Putamen (tissue), 1 donor: ENCODE data around the gene NMRAL1.

Experiments
- DNase-seq: peaks from one replicate; pipeline ENCODE4 v3.0.0-alpha.2; 2016; ENCODE audit warnings: low spot score

NMRAL1 gene

DNA sequence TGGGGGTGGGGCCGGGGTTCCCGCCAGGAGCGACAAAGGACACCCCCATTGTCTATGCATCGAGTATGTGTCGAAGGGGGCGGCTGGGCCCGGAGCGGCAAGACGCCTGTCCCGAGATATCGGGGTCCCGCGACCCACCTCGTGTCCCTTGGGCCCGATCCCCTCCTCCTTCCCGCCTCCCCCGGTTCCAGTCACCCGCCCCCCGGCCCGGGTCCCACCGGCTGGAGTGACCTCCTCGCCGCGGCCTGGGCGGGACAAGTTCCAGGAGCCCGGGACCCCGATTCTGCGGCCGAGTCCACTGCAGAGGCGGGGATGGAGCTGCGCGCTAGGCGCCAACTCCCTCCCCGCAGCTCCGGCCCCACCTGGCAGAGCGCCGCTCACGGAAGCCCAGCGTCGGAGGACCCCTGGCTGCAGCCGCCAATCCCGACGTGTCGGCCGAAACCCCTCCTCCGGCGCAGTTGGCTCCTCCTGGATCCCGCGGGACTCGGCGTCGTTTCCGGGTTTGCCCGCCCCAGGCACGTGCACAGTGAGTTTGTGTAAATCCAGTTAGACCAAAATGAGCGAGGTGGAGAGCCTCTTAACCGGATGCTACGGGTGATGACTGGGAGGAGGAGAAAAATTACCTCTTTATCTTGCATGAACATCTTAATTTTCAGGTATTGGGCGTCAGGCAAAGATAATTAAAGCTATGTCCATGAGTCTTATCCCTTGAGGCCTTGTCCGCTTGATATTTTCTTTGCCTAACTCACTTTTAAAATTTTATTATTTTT, at the start of gene NMRAL1:
Gene NMRAL1, minus strand, starts transcription at position 434 of the 770 bp plus-strand sequence. CDS start 493 bp downstream, outside the sequence.
- peak; percentile 75 for DNase-seq

DNA sequence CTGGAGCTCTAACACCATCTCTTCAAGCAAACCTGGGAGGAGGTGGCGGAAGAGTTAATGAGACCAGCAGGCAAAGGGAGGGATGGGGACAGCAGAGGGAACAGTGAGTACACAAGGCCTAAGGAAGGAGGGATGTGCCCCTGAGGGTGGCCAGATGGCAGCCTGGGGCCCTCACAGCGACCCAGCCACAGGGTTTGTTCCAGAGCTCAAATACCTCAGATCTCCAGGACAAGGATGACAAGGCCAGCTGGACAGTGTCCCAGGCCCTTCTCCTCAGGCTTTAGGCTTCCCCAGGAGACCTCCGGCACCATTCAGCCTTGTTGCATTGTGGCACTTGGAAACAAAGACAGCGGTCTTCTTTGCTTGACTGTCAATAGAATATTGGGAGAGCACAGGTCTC, 49.3 kb upstream of the NMRAL1 start:
- DNase-seq = no peak

DNA sequence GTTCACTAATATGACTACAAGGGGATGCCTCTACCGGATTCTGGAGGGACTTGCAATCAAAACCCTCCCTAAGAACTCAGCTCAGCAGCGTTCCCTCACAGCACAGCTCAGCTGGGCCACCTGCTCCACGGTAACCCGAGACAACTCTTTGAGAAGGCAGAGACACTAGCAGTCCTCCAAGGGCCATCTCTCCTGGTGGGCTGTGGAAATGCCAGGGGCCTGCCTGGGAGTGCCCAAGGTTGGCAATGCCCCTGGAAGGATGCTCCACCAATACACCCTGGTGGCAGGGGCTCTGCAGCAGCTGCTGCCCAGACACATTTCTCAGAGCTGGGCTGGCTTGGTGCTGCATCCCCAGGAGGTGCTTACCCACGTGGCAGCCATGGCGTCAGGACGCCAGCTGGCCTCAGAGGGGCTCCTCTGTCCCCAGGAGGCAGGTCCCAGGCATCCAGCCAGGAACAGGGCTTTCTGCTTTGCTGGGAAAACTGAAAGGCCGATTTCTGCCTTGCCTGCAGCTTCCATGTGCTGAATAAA, 47.7 kb upstream of the NMRAL1 start:
- DNase-seq = peak; percentile 79

DNA sequence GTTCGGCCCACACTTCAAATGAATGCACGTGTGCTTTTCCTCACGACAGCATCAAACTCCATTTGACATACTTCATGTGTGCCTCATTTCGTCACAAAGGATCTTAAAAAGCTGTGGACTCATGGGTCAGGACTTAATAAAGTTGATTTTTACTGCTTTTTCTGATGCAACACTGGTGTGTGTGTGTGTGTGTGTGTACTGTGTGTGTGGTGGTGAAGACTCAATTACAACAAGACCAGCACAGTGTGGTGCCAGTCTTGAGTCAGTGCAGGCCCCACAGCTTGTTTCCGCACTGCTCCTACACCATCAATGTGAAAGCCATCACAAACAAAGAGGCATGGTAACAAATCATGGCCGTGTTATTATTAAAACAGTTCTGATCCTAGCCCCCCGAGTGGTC, 46.5 kb upstream of the NMRAL1 start:
- no peak for DNase-seq

DNA sequence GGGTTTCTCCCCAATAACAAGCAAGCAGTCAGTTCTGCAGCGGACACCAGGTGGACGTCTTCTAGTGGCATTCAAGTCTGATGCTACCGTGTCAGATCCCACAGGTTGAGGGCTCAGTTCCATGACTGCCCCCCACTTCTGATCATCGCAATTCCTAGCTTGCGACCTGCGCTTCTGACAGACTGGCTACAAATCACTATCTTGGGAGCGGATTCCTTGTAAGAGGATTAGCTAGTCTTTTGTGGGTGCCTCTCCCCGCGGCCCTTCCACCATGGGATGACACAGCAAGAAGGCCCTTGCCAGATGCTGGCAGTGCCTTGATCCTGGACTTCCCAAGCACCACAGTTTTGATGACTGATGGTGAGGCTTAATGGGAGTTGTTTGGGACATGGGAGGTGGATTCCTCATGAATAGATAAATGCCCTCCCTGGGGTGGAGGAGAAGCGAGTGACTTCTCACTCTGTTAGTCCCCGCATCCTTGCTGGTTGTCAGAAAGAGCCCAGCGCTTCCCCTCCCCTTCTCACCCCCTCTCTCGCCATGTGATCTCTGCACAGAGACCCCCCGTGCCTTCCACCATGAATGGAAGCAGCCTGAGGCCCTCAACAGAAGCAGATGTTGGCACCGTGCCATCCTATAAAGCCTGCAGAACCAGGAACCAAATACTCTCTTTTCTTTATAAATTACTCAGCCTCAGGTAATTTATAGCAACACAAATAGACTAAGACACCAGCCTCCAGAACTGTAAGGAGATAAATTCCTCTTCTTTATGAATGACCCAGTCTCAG, 45.0 kb upstream of the NMRAL1 start:
- DNase-seq = no peak

GRCh38 chr16:4517812-4518680, 43.6 kb upstream of the NMRAL1 start:
- no peak for DNase-seq

GRCh38 chr16:4515611-4516233, 41.3 kb upstream of the NMRAL1 start:
- DNase-seq = no peak

DNA sequence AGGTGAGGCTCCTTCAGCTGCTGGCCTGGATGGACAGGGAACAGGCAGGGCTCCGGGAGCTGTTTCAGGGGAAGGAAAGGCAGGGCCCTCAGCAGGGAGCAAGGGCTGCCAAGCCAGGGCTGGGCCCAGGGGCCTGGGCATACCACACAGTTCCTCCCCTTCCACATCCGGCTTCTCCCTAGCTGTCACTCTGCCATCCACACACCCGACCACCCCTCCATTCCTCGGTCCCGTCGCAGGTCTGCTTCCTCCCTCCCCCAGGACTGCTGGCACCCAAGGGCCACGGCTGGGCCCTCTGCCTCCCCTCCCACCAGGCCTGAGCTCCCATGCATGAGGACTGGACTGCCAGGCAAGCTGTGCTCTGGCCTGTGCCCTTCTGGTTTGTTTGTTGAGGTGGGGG, 40.2 kb upstream of the NMRAL1 start:
- no peak for DNase-seq

DNA sequence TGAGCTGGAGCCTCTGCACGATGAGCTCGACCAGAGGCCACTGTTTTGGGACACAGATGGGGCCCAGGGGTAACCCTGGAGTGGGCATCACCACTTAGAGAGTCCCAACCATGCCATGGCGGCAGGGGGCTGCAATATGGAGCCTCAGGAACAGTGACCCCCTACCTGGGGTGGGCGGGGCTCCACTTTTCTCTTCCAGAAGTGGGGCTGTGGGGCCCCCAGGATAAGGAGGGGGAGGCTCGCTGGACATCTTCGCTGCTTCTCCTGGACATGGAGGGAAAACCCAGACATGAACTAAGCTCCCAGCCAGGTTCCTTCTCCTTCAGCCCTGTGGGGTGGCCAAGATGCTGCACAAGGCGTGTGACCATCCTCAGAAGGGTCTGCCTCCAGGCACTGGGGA, 39.5 kb upstream of the NMRAL1 start:
- no peak for DNase-seq

DNA sequence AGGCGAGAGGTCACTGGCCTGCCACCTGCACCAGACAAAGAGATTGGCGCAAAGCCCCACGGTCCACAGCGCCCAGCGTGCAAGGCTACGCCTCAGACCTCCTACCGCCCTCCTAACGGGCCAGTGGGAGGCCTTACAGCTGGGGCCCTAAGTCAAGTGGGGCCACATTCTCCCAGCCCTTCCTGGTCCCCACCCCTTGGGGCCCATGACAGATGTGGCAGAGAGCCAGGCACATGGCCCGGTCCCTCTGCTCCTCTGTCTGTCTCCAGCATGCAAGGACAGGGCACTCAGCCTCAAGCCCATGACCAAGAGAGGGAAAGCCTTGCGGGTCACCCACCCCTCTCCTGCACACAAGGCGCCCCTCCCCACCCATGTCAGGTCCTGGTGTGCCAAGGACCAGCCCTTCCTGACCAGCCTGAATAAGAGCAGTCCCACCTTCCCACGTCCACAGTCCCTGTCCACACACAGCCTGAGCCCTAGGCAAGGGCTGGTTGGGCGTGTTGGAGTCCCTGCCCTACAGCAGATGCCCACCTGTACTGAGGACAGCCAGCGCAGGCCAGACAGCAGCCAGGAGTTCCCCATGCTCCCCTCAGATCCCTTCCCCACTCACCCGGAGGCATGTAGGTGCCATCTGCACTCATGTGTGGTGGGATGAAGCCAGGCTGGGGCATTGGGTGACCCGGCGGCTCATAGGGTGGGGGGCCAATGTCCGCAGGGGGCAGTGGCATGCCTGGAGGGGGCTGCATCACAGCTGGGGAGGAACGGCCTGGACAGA, 38.8 kb upstream of the NMRAL1 start:
- no peak for DNase-seq

GRCh38 chr16:4512473-4512872, 38.0 kb upstream of the NMRAL1 start:
- no peak for DNase-seq

GRCh38 chr16:4511441-4512082, 37.1 kb upstream of the NMRAL1 start:
- DNase-seq = no peak

DNA sequence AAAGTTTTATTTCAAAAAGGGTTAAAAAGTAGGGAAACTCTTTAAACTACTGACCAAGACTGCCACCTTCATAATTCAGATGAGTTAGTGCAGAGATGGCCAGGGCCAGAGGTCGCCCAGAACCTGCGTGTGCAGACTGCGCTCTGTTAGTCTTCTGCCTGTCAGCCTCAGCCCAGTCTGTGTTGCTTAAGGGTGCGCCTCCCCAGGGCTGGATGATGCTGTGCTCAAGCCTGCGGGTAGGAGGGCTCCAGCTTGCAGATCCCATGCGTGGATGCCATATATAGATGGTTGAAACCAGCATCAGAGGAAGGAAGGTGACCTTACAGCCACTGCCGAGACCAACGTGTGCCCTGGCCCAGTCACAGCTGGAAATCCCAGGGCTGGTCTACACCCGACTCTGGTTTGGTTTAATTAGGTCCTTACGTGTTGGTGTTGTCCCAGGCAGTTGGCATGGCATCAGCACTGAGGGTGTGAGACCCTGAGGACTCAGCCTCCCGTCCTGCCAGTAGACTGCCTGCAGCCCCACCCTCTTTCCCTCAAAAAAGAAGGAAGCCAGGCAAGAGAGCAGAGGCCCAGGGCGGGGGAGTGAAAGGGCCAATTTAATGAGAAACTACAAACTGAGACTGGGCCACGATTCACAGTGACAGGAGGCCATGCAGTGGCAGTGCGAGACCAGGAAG, 36.5 kb upstream of the NMRAL1 start:
- DNase-seq = no peak

DNA sequence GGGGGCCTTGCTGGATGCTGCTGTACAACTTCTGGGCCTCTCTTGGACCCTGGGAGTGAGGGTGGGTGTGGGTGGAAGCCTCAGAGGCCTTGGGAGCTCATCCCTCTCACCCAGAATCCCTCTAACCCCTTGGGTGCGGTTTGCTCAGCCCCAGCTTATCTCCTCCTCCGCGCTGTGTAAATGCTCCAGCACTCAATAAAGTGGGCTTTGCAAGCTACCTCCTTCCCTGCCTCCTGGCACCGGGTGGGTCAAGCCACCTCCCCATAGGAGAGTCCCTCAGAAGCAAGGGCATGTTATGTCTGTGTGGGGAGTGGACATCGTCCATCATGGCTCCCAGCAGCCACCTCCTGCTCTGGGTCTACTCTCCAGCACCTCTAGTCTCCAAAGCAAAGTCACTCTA, 35.7 kb upstream of the NMRAL1 start:
- DNase-seq = no peak

DNA sequence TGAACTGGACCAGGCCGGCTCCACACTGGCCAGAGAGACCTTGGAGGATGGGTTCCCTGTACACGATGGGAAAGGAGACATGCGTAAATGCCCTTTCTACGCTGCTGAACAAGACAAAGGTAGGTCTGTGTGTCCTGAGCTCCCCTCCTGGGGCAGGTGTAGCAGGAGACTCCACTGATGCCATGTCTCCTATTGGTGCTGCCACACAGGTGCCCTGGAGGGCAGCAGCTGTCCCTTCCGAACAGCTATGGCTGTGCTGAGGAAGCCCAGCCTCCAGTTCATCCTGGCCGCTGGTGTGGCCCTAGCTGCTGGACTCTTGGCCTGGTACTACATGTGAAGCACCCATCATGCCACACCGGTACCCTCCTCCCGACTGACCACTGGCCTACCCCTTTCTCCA, 35.0 kb upstream of the NMRAL1 start:
- no peak for DNase-seq

- no peak for DNase-seq
Observed at GRCh38 chr16:4508806-4509205, 34.4 kb upstream of the NMRAL1 start.

- DNase-seq = no peak
Observed at GRCh38 chr16:4507588-4508345, 33.3 kb upstream of the NMRAL1 start.

- peak; percentile 83 for DNase-seq
Observed at GRCh38 chr16:4506450-4506849, 32.0 kb upstream of the NMRAL1 start.
